HG03469 (cell line): ENCODE data around the gene MMP15.
"Not testable (repeated sequence)": the region's sequence is repeated elsewhere in the genome, so short reads cannot be mapped to it uniquely, and the experiment has no call there.

ENCODE experiments used
- ATAC-seq: cut with Tn5 transposase; IDR thresholded peaks from one replicate; pipeline ENCODE4 v1.9.1; 2021; ENCODE audit warnings: mild to moderate bottlenecking, moderate library complexity, moderate number of reproducible peaks; ENCODE audit not compliant: unreplicated experiment

MMP15 gene

DNA sequence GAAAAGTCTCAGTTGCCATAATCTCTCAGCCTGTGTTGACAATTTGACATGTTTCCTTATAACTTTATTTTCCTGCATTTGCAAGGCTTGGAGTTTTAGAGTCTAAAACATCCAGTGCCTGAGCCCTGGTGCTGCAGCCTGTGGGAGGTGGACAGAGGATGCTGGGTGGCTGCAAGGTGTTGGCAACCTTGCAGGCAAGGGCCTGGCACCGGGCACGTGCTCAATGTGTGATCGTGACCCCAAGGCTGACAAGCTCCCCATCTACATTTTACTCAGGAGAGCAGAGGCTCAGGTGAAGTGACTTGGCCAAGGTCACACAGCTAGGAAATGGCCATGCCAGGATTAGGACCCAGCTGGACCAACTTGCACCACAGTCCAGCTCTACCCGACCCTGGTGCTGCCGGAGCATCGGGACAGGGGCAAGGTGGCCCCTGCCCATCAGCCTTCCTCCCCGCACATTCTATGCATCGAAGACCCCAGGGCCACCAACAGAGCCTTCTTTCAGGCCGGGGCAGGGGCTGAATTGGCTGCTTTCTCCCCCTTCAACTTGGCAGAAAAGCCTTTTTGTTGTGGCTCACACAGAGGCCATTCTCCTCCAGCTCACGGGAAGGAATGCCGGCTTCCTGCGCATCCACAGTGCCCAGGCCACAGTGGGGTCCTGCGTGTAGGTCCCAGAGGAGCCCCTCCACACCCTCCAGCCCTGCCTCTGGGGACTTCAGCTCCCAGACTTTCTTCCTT is 23.1 kb downstream of the MMP15 start:
- ATAC-seq: no peak

DNA sequence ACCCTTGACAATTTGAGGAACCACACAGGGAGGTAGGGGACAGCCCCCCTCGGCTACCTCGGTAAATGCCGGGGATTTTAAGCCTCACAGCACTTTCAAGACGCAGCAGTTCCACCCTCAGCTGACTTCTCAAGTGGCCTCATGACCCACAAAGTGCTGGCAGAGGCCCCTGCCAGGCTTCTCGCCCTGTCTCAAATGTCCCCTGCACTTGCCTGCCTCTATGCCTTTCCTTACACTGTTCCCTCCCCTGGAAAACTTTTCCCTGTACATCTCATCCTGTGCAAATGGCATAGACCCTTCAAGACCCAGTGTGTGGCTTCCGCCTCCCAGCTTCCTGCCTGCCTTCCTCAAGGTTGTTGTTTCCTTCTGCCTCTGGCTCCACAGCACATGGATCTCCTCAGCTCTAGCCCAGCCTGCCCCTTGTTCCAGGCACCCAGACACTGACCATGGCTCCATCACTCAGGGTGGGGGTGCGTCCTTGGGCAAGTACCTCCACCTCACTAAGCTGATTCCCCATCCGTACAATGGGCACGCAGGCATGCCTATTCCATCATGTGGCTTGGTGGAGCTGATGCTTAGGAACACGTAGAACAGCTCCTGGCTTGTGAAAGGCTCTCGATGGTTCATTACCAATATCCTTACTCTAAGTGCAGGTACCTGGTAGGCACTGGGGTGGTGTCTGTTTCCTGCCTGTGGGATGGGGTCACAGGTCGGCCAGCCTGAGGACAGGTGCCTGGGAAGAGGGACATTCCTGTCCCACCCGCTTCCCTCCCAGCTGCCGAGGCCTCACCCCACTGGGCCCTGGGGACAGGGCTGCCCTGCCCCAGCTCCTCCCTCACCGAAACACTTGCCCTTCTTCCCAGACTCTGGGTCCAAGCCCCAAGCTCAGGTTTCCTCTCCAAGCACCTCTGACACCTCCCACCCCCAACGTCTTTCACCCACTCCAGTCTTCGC is 24.0 kb downstream of the MMP15 start:
- ATAC-seq: no peak

DNA sequence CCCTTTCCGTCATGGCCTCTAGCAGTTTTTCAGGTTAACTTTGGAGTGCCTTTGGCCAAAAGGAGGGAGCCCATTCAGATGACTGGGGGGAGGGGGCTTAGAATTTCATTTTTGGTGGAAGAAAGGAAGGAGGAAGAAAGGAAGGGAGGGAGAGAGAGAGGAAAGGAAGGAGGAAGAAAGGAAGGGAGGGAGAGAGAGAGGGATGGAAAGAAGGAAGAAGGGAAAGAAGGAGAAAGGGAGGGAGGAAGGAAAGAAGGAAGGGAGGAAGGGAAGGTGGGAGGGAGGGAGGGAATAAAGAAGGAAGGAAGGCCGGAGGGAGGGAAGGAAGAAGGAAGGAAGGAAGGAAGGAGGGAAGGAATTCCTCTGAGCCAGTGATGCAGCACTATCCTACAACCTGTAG is 25.7 kb downstream of the MMP15 start:
- ATAC-seq: no peak

DNA sequence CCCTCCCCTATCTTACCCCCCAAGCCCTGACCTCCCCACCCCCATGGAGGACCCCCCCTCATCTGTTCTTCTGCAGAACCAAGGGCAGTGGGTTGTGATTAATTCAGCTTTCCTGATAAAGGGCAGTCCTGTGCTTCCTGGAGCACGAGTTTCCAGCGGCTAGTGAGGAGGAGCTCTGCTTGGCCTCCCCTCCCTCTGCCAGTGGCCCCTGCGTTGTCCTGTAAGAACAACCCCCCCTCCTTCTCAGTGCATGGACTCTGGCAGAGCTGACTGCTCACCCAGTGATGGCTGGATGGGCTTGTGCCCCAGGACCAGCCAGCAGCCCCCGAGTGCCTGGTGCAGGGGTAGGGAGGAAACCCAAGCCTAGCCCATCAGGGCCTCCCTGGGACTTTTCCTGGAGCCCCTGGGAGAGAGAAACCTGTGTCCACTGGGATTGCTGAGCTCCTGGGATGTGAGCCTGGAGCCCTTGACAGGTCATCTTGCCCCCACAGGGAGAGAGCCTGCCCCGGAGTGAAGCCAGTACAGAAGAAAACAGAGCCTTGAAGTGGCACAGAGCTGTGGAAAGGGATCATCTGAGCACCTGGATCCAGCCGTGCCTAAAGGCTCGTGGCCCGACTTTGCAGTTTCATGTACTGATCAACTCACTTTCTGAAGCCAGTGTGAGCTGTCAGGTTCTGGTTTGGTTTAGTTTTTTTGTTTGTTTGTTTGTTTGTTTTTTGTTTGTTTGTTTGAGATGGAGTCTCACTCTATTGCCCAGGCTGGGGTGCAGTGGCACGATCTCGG is 26.5 kb downstream of the MMP15 start:
- no peak for ATAC-seq

DNA sequence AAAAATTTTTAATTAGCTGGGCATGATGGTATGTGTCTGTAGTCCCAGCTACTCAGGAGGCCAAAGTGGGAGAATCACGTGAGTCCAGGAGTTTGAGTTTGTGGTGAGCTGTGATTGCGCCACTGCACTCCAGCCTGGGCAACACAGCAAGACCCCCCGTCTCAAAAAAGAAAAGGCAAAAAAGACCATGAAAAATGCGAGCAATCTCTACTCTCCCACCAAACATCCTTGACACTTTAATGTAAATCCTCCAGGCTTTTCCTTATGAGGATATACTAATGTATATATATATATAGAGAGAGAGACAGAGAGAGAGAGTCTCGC is 28.1 kb downstream of the MMP15 start:
- ATAC-seq: no peak

DNA sequence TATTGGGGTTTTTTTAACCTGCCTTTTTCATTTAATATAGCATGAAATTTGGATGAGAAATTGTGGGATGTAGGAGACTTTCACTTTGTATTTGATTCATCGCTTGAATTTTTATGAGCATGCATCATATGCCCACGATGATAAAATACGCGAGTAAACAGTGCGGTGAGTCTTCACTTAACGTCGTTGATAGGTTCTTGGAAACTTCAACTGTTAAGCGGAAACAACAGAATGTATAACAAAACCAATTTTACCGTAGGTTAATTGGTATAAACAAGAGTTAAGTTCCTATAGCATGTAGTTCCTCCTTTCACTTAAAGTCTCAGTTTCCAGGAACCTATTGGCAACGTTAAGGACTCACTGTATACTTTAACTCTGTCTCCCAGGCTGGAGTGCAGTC is 28.7 kb downstream of the MMP15 start:
- ATAC-seq: no peak

DNA sequence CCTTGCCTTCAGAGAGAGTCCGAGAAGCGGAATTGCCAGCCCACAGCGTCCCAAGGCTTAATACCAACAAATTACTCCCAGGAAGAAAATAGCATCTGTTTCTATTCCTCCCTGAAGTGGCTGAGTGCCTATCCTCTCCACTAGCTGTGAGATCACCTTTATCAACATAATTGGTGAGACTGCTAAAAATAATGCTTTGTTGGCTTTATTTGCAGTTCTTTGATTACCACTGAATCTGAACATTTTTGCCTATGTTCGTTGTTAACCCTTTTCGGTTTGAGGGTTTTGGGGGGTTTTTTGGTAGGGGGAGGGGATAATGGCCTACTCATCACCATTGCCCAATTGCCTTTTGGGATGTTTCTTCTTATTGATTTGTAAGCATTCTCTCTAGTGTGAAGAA is 31.0 kb downstream of the MMP15 start:
- ATAC-seq: no peak

DNA sequence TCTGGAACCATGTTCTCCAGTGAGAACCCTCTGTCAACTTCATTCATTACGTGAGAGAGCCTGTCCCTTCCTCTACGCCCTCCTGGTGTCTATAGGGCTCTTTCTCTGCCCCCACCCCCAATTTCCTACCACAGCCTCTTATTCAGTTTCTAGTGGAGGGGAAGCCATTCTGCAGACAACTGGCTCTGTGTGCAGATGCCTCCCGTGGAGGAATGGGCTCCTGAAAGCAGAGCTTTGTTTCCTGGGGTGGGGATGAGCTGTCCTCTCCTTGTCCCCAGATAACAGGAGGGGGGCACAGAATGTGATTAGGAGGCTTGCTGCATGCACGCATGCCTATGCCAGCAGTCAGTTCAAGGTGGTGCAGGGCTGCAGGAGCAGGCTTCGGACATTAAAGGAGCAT is 31.6 kb downstream of the MMP15 start:
- ATAC-seq: no peak

DNA sequence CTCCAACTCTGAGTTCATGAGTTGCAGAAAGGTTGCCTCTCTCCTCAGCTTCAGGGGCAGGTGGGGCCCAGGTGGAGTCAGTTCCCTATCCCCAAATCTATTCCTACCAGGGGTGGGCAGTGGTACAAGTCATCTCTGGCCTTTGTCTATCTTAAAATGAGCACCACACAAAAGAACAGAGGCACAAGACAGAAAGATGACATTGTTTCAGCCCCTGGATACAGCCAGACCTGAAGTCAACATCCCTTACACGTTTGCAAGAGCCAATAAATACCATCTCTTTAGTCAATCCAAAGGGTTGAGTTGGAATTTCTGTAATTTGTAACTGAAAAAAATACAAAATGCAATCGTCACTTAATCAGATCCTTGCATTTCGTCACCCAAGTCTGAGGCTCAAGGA is 32.2 kb downstream of the MMP15 start:
- no peak for ATAC-seq

DNA sequence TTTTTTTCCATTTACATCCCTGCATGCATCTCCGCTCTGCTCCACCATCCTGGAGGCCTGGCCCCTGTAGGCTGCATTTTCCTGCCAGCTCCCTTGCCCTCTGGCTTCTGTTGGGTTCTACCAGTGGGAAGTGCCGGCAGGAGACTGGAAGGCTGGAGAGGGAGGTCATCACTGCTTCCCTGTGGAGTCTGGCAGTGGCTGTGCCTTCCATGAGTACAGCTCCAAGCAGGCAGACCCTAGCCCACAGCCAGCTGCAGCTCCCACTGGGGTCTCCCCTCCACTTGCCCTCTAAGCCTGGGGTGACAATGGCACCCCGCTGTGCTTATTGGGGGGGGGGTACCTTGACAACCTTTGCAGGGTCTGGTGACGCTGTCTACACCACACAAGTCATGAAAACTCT is 37.3 kb downstream of the MMP15 start:
- no peak for ATAC-seq

DNA sequence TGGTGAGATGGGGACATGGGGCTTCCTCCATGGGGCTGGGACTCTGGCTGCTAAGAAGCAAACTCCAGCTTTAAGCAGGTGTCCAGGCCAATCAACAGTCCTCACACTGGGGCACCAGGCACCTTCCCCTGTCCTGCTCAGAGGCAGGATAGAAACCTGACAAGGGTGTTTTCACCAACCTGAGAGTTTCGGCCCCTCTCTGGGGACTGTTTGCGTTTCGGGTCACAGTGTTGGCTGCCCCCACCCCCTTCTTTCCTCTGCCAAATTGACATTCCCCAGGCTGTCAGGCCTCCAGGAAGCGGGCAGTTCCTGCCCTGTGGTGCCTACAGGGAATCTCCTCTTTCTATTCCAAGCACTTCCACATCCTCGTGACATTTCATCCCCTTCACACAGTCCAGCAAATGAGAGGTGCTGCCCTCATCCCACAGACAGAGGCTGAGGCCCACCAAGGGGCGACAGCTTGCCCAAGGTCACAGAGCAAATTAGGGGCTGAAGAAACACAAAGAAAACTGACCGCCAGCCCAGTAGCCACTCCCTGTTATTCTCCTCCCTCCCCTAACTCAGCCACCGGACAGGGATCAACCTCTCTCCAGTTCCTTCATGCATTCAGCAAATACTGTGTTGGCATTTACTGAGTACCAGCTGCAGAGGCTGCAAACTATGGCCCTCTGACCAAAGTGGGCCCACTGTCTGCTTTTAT is 38.0 kb downstream of the MMP15 start:
- ATAC-seq: no peak

DNA sequence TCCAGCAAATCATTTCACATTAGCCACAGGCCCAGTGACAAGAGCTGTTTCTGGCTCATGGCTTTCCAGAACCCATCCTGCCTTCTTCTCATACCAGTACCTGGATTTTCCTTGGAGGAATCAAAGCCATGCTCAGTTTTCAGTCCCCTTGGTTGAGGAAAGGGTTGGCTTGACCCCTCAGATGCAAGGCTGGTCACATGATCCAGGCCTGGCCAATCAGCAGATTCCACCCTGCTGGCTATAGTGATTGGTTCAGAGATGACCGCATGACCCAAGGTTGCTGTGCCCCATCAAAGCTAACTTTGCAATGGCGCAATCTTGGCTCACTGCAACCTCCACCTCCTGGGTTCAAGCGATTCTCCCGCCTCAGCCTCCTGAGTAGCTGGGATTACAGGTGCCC is 45.0 kb downstream of the MMP15 start:
- no peak for ATAC-seq

DNA sequence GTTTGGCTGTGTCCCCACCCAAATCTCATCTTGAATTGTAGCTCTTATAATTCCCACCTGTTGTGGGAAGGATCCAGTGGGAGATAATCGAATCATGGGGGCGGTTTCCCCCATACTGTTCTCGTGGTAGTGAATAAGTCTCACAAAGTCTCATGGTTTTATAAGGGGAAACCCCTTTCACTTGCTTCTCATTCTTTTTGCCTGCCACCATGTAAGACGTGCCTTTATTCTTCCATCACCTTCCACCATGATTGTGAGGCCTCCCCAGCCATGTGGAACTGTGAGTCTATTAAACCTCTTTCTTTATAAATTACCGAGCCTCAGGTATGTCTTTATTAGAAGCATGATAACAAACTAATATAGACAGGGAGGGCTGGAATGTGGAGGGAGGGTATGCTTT is 46.6 kb downstream of the MMP15 start:
- ATAC-seq: not testable (repeated sequence)

DNA sequence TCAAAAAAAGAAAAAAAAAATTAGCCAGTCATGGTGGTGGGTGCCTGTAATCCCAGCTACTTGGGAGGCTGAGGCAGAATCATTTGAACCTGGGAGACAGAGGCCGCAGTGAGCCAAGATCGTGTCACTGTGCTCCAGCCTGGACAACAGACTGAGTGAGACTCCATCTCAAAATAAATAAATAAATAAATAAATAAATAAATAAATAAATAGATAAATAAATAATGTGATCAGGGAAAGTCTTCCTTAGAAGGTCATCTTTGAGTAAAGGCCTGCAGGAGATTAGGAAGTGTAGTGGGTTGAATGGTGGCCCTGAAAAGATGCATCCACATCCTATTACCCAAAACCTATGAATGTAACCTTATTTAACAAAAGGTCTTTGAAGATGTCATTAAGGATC is 47.5 kb downstream of the MMP15 start:
- not testable (repeated sequence) for ATAC-seq

DNA sequence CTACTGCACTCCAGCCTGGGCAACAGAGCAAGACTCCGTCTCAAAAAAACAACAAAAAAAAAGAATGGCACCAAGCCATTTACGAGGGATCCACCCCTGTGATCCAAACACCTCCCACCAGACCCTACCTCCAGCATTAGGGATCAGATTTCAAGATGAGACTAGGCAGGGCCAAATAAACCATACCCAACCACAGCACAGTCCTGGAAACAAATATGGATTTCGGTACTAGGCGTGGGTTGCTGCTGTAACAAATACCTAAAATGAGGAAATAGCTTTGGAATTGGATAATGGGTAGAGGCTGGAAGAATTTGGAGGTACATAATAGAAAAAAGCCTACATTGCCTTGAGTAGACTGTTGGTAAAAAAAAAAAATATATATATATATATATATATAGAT is 49.1 kb downstream of the MMP15 start:
- ATAC-seq: no peak

DNA sequence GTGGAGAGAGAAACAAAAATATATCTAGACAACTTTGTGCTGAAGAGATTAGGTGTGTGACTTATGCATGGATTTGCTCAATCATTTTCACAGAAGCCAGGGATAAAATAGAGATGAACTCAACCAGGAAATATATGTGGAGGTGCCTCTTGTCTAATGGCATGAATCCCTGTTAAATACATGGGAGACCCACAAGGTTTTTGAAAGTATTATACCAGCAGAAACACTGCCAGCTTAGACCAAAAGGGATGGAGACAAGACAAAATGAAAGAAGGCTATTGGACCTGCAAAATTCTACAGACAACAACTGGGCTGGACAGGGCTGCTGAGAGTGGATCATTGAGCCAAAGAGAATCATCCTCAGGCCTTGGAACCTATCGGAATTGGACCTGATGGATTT is 51.0 kb downstream of the MMP15 start:
- no peak for ATAC-seq

DNA sequence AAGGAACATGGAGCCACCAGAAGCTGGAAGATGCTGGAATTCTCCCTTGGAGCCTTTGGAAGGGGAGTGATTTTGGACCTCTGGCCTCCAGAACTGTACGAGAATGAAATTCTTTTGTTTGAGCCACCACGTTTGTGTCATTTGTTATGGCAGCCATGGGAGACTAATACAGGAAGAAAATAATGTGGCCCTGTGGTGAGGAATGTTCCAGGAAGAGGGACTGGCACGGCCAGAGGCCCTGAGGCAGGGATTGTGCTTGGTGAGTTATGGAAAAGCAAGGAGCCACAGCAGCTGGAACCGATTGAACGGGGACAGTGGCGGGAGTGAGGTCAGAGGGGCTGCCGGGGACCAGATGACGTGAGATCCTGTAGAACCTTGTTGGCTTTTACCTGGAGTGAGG is 52.2 kb downstream of the MMP15 start:
- ATAC-seq: no peak

DNA sequence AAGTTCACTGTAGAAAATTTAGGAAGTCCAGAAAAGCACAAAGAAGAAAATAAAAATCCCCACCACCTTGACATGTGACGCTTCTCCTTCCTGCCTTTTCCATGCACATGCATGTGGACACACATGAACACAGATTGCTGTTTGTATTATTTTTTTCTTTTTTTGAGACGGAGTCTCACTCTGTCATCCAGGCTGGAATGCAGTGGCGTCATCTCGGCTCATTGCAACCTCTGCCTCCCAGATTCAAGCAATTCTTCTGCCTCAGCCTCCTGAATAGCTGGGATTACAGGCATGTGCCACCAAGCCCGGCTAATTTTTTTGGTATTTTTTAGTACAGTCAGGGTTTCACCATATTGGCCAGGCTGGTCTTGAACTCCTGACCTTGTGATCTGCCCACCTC is 55.1 kb downstream of the MMP15 start:
- not testable (repeated sequence) for ATAC-seq

DNA sequence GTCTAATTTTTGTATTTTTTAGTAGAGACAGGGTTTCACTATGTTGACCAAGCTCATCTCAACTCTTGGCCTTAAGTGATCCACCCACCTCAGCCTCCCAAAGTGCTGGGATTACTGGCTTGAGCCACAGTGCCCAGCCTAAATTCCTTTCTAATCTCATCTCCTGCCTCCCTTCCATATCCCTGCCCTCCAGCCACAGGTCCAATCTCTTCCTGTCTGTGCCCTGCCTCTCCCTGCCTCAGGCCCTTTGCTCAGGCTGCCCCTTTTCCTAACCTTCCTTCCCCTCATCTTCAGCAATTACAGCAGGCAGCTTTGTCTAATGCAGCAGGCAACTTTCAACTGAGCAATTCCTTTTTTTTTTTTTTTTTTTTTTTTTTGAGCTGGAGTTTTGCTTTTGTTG is 56.8 kb downstream of the MMP15 start:
- no peak for ATAC-seq

DNA sequence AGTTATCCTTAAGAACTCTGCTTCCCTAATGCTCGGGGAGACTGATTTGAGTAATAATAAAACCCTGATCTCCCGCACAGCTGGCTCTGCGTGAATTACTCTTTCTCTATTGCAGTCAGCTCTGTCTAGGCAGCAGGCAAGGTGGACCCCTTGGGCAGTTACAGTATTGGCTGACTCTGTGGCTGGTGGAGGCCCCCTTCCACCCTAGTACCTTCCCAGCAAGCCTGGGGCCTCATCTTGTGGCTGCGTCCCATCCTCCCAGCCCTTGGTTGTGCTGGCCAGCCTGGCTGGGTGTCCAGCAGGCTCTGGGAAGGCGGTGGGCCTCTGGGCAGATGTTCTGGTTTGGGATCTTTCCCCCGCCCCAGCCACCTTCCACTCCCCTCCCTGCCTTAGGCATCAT is 59.1 kb downstream of the MMP15 start:
- no peak for ATAC-seq

DNA sequence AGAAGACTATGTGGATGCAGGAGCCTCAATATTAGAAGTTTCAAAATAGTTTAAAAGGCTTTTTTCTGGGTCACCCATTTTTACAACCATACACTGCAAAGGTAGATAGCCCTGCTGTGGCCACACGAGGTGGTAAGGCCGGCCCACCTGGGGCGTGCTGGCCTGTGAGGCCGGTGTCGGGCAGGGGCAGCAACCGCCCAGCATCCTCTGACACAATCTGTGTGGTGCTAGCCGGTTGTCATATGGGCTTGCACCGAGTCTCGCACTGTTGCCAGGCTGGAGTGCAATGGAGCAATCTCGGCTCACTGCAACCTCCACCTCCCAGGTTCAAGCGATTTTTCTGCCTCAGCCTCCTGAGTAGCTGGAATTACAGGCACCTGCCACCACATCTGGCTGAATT is 59.6 kb downstream of the MMP15 start:
- ATAC-seq: no peak
